K562 (cell line): ENCODE results near the gene APOM. TPM values are rescaled to one million over a fixed set of nuclear protein-coding genes. Genes with fewer than 3 reads are reported as not detected.
A peak's percentile ranks its signal among the peaks of the same experiment; 100 is the strongest.

Experiments used
- CBFB ChIP-seq: sonication (generic); formaldehyde crosslinking; IDR thresholded peaks from 2 replicates; pipeline ENCODE4 v1.4.0; 2020; ENCODE audit warnings: mild to moderate bottlenecking, missing genetic modification reagents
- CCAR2 ChIP-seq: fragments of 200-400 bp; formaldehyde crosslinking; IDR thresholded peaks from 2 replicates; pipeline ENCODE4 v1.6.1; 2017; ENCODE audit warnings: mild to moderate bottlenecking, low read depth, low read length
- DLX4 ChIP-seq: fragments of 250-450 bp; sonication (Bioruptor Pico); IDR thresholded peaks from 2 replicates; pipeline ENCODE4 v1.6.1; 2021; ENCODE audit warnings: mild to moderate bottlenecking
- EHMT2 ChIP-seq: fragments of 450-650 bp; IDR thresholded peaks from 2 replicates; pipeline ENCODE4 v1.6.1; 2018; ENCODE audit warnings: antibody characterized with exemption
- FOXK1 ChIP-seq: sonication (generic); formaldehyde crosslinking; IDR thresholded peaks from 2 replicates; pipeline ENCODE4 v1.8.0; 2022; ENCODE audit warnings: missing genetic modification reagents, mild to moderate bottlenecking, borderline replicate concordance
- MCM2 ChIP-seq: fragments of 450-650 bp; IDR thresholded peaks from 2 replicates; pipeline ENCODE4 v1.6.1; 2017; ENCODE audit warnings: low read depth, mild to moderate bottlenecking
- MCM5 ChIP-seq: fragments of 450-650 bp; IDR thresholded peaks from 2 replicates; pipeline ENCODE4 v1.6.1; 2016; ENCODE audit warnings: low read depth
- MLX ChIP-seq, 2 experiments: fragments of 450-650 bp in 1 of 2; sonication (generic) in 1 of 2; formaldehyde crosslinking; conservative IDR thresholded peaks; 2 replicates each; pipeline versions ENCODE4 v1.4.0 to v1.8.1; 2020 to 2022; ENCODE audit warnings: mild to moderate bottlenecking in 1 of 2, missing genetic modification reagents in 1 of 2
- MYBL2 ChIP-seq, 2 experiments: fragments of 450-650 bp in 1 of 2; sonication (generic) in 1 of 2; formaldehyde crosslinking in 1 of 2; IDR thresholded peaks; 2 replicates each; pipeline versions ENCODE4 v1.6.1 to v1.8.1; 2017 to 2022; ENCODE audit warnings: borderline replicate concordance in 1 of 2, inconsistent platforms in 1 of 2, low read depth in 1 of 2, mild to moderate bottlenecking in 1 of 2, missing genetic modification reagents in 1 of 2, moderate library complexity in 1 of 2
- NCOA2 ChIP-seq, 2 experiments: fragments of 450-650 bp; IDR thresholded peaks; 2 replicates each; pipeline ENCODE4 v1.6.1; 2018; ENCODE audit warnings: mild to moderate bottlenecking in 2 of 2, moderate library complexity in 1 of 2; ENCODE audit not compliant: partially characterized antibody in 2 of 2
- NEUROD1 ChIP-seq: fragments of 150-350 bp; IDR thresholded peaks from 2 replicates; pipeline ENCODE4 v1.6.1; 2014; ENCODE audit warnings: borderline replicate concordance, low read length, low read depth; ENCODE audit not compliant: partially characterized antibody
- PKNOX1 ChIP-seq: fragments of 450-650 bp; IDR thresholded peaks from 2 replicates; pipeline ENCODE4 v1.6.1; 2016
- PML ChIP-seq: IDR thresholded peaks from 2 replicates; pipeline ENCODE4 v1.6.1; 2012; ENCODE audit warnings: low read length, inconsistent platforms
- POLR2G ChIP-seq: fragments of 200-400 bp; formaldehyde crosslinking; IDR thresholded peaks from 2 replicates; pipeline ENCODE4 v1.6.1; 2017; ENCODE audit warnings: low read depth, mild to moderate bottlenecking, antibody characterized with exemption, low read length, moderate library complexity
- RCOR1 ChIP-seq, 2 experiments: IDR thresholded peaks; 2 replicates each; pipeline ENCODE4 v1.6.1; 2012; ENCODE audit warnings: low read depth in 2 of 2, low read length in 2 of 2, borderline replicate concordance in 1 of 2, improper control_type of control experiment in 1 of 2
- RNF219 ChIP-seq: fragments of 250-450 bp; sonication (Bioruptor Pico); IDR thresholded peaks from 2 replicates; pipeline ENCODE4 v1.5.0; 2022; ENCODE audit warnings: mild to moderate bottlenecking
- SPI1 ChIP-seq: IDR thresholded peaks from 2 replicates; pipeline ENCODE4 v1.6.1; 2011; ENCODE audit warnings: low read depth, low read length, control low read depth, borderline replicate concordance
- SRSF3 ChIP-seq: fragments of 200-400 bp; formaldehyde crosslinking; IDR thresholded peaks from 2 replicates; pipeline ENCODE4 v1.6.1; 2016; ENCODE audit warnings: mild to moderate bottlenecking, low read length, moderate library complexity; ENCODE audit not compliant: insufficient read depth
- XRCC5 ChIP-seq: fragments of 200-400 bp; formaldehyde crosslinking; IDR thresholded peaks from 2 replicates; pipeline ENCODE4 v1.6.1; 2017; ENCODE audit warnings: low read depth, mild to moderate bottlenecking, low read length
- ZNF174 ChIP-seq: fragments of 250-450 bp; sonication (Bioruptor Pico); IDR thresholded peaks from 2 replicates; pipeline ENCODE4 v1.4.0; 2020; ENCODE audit warnings: mild to moderate bottlenecking
- ZNF263 ChIP-seq: sonication (generic); formaldehyde crosslinking; IDR thresholded peaks from 2 replicates; pipeline ENCODE4 v1.8.0; 2022; ENCODE audit warnings: mild to moderate bottlenecking, missing genetic modification reagents, borderline replicate concordance
- ZNF384 ChIP-seq: IDR thresholded peaks from 2 replicates; pipeline ENCODE4 v1.6.1; 2012; ENCODE audit warnings: low read depth, low read length, improper control_type of control experiment
- polyA plus RNA-seq, 8 experiments: library from polyadenylated mRNA; depleted of rRNA in 4 of 8; stranded (reverse) in 5 of 8; unstranded in 3 of 8; fragments of >200 nt; fragmentation: Nextera tagmentation in 2 of 8; fragmentation: Illumina TruSeq in 1 of 8; extraction: Ambion mirVana in 2 of 8; extraction: Trizol in 1 of 8; gene quantifications; 2 replicates each; pipeline versions ENCODE4 v1.2.1 to v1.2.3, GENCODE V29; 2011 to 2014; ENCODE audit warnings: inconsistent platforms in 1 of 8, missing spikeins in 1 of 8
- total RNA-seq, 7 experiments: library from RNA; depleted of rRNA in 6 of 7; stranded (reverse); fragments of >200 nt in 6 of 7; fragmentation: Illumina TruSeq in 2 of 7; extraction: Trizol in 2 of 7; gene quantifications; 2 replicates each; pipeline versions ENCODE4 v1.2.1 to v1.2.3, GENCODE V29; 2011 to 2021; ENCODE audit warnings: low replicate concordance in 1 of 7

The APOM gene
- total and polyA plus RNA-seq, 9 of the 15 experiments (the other 6 are each of a cell fraction or from before 2014, with no cell fraction given), result 5.7 to 24.3 (median 10.4) TPM

- TF ChIP-seq RNF219 (CRISPR knock-in tag), result no peak
- TF ChIP-seq DLX4, result no peak
- TF ChIP-seq ZNF174 (CRISPR knock-in tag), result no peak
- TF ChIP-seq MCM2, result no peak
- no peak for TF ChIP-seq CBFB (CRISPR knock-in tag)
- TF ChIP-seq EHMT2, result peak; percentile 36; the same call in 1 of the 2 replicates
- no peak; the same call in 1 of the 2 replicates for TF ChIP-seq XRCC5
- TF ChIP-seq MCM5, result no peak
- peak; percentile 95 for TF ChIP-seq NEUROD1
- TF ChIP-seq SRSF3, result no peak
- TF ChIP-seq MYBL2 (IDR thresholded peaks at IDR 0.05; ENCODE audit: low read depth), result no peak
- no peak for TF ChIP-seq MYBL2 (CRISPR knock-in tag; IDR thresholded peaks at IDR 0.05; ENCODE audit: borderline replicate concordance)
- TF ChIP-seq POLR2G, result no peak
- no peak for TF ChIP-seq MLX (CRISPR knock-in tag; conservative IDR thresholded peaks at IDR 0.05)
- TF ChIP-seq NCOA2 (IDR thresholded peaks at IDR 0.05; ENCODE audit: partially characterized antibody in 2 of 2), result no peak
- no peak for TF ChIP-seq CCAR2
- TF ChIP-seq SPI1, result no peak
- no peak for TF ChIP-seq ZNF263 (CRISPR knock-in tag)
- TF ChIP-seq ZNF384, result no peak
- TF ChIP-seq PKNOX1, result no peak
- peak; percentile 67 for TF ChIP-seq PML
- peak; percentile 56; the same call in 1 of the 2 replicates for TF ChIP-seq FOXK1
- TF ChIP-seq RCOR1 (IDR thresholded peaks at IDR 0.05; ENCODE audit: borderline replicate concordance in 1 of 2, low read depth in 2 of 2, low read length in 2 of 2), result peak; percentile 30 to 96
These were observed 34.8 kb downstream of the APOM start (continued) for GRCh38 chr6:31690231-31691077.
